Activated CD4-positive, alpha-beta T cell treated with anti-CD3 and anti-CD28 coated beads for 36 hours (primary cell): ENCODE data around the gene DMBT1. TPM values are rescaled to one million over a fixed set of nuclear protein-coding genes. Genes with fewer than 3 reads are reported as not detected.

Source experiments
- ATAC-seq: fragments of 200-7000 bp; cut with Tn5 transposase; one replicate; pipeline ENCODE4 v1.10.0; 2021; ENCODE audit warnings: mild to moderate bottlenecking, moderate library complexity
- CTCF ChIA-PET: fragments of 350-600 bp; sonication (Branson Sonifier 250); formaldehyde crosslinking; loops from one replicate; lab custom pipeline; 2021; ENCODE audit warnings: antibody characterized with exemption; lab: Charles Lee
- POLR2A ChIA-PET: fragments of 350-600 bp; sonication (Branson Sonifier 250); formaldehyde crosslinking; loops from one replicate; lab custom pipeline; 2021; ENCODE audit warnings: antibody characterized with exemption, inconsistent platforms; lab: Charles Lee
- DNase-seq: peaks from one replicate; pipeline ENCODE4 v3.0.0-alpha.2; 2020
- H3K27ac Mint-ChIP-seq: one replicate; pipeline ENCODE4 v1.8.0; 2021; ENCODE audit warnings: mixed read lengths
- H3K27me3 Mint-ChIP-seq: one replicate; pipeline ENCODE4 v1.8.0; 2021; ENCODE audit warnings: mixed read lengths
- H3K36me3 Mint-ChIP-seq: one replicate; pipeline ENCODE4 v1.8.0; 2021; ENCODE audit warnings: low read depth, mixed read lengths
- H3K4me1 Mint-ChIP-seq: one replicate; pipeline ENCODE4 v1.8.0; 2021; ENCODE audit warnings: mixed read lengths
- H3K4me3 Mint-ChIP-seq: one replicate; pipeline ENCODE4 v1.8.0; 2021; ENCODE audit warnings: mild to moderate bottlenecking, moderate library complexity, mixed read lengths
- H3K9me3 Mint-ChIP-seq: one replicate; pipeline ENCODE4 v1.8.0; 2021; ENCODE audit warnings: low read depth, mixed read lengths
- intact Hi-C, 2 experiments: fragments of 100-400 bp; cut with DNase I in 1 of 2; cut with micrococcal nuclease in 1 of 2; formaldehyde crosslinking; loops; one replicate each; pipeline versions ENCODE4 v1.14.2 to v1.15.1; 2022 to 2024; cut with DNase I, micrococcal nuclease
- total RNA-seq, 2 experiments: library from RNA; stranded (reverse); gene quantifications; one replicate each; pipeline ENCODE4 v1.2.3, GENCODE V29; 2021

DMBT1 gene
- total RNA-seq, 2 experiments from 2014 or later, result not detected

DNA sequence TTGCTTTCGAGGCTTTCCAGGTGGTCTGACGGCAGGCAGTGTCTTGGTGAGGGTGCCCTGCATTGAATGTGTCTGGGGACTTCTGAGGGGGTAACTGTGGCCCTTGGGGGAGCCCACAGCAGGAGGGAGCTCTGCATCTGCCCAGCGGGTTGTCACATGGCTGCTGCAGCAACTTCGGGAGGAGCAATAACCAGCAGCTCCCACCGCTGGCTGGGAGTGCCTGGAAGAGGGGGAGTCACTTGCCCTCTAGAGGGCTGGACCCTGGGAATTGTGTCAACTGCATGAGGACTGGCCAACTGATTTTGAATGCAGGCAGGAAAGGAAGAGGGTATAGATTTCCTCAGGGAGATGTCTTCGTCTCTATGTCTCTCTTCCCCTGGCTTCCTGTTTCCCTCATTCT lies 112.7 kb downstream of the DMBT1 start:
- intact Hi-C loops, result no loop called here
- H3K27ac Mint-ChIP-seq, result no peak overlapping the region
- H3K9me3 Mint-ChIP-seq, result no peaks in the 10 kb centered on the region
- DNase-seq (no peak), ATAC-seq (no peak)
- POLR2A ChIA-PET, result no interaction called here
- H3K4me3 Mint-ChIP-seq, result no peak overlapping the region
- no peaks in the 10 kb centered on the region for H3K36me3 Mint-ChIP-seq
- CTCF ChIA-PET, result no interaction called here
- peaks cover 17% of the 10 kb centered on the region for H3K27me3 Mint-ChIP-seq
- H3K4me1 Mint-ChIP-seq, result no peaks in the 10 kb centered on the region

DNA sequence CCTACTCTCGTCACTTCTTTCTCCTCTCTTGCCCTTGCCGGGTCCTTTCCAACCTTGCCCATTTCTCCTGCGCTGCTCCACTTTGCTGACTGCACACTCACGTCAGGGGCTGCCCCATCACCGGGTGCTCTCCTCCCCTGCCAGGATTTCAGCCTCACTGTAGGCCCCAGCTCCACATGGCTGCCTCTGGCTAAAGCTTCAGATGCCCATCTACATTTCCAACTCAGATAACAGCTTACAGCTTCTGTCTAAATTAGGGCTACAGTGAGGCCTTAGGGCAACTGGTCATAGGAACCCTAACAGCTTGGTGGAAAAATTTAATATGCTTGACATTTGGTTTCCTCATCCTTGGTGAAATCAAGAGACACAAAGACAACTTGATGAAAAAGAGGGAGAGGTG lies 113.2 kb downstream of the DMBT1 start:
- Mint-ChIP-seq H3K4me3 (no peak overlapping the region), H3K27ac (no peak overlapping the region), H3K4me1 (no peaks in the 10 kb centered on the region), H3K9me3 (no peaks in the 10 kb centered on the region), H3K27me3 (peaks cover 21% of the 10 kb centered on the region), H3K36me3 (no peaks in the 10 kb centered on the region)
- no peak for ATAC-seq
- CTCF ChIA-PET, result interaction anchor here (1.0 to 1.4 kb wide), 2 partner anchors 25 to 30 kb away, joined by 3 to 6 read pairs; no protein-coding TSS in a partner anchor
- intact Hi-C loops, result no loop called here
- POLR2A ChIA-PET, result no interaction called here
- no peak for DNase-seq

DNA sequence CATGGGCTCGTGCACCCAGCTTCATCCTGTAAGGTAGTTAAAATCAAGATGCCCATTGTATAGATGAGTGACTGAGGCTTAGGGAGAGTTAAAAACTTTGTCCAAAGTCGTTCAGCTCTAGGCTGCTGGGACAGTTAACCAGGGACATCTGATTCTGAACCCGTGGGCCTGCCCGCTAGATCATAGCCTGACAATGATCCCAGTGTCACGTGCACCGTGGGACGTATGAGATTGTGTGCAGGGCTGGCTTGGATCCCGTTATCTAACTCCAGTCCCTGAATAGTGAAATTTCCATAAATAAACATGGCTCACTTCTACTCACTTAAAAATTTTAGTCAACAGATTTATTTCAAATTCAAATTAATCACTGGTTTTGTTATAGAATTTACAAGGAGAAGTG lies 114.2 kb downstream of the DMBT1 start:
- no peak overlapping the region for H3K4me3 Mint-ChIP-seq
- no peaks in the 10 kb centered on the region for H3K4me1 Mint-ChIP-seq
- H3K36me3 Mint-ChIP-seq, result no peaks in the 10 kb centered on the region
- POLR2A ChIA-PET, result no interaction called here
- DNase-seq (no peak), ATAC-seq (no peak)
- CTCF ChIA-PET, result interaction anchor here (1.0 to 1.4 kb wide), 2 partner anchors 26 to 29 kb away, joined by 3 to 6 read pairs; no protein-coding TSS in a partner anchor
- peaks cover 22% of the 10 kb centered on the region for H3K27me3 Mint-ChIP-seq
- H3K9me3 Mint-ChIP-seq, result no peaks in the 10 kb centered on the region
- intact Hi-C loops, result no loop called here
- H3K27ac Mint-ChIP-seq, result no peak overlapping the region

DNA sequence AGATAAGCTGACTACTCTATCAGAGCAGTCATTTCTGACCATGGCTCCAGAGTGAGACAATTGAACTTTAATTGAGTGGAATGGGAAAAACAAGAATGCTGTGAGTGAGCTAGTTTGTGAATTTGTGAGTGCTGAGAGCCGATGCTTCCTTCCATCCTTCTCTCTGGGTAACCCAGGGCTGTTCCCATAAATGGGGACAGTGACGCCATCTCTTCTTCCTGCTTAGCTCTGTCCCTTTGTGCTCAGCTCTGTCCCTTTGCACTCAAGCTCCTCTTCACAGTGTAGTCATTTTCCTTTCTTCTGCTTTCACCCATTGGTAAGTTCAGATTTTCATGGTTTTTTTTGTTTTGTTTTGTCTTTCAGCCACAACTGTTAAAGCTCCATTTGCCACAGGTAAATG lies 114.7 kb downstream of the DMBT1 start:
- DNase-seq (no peak), ATAC-seq (no peak)
- no peaks in the 10 kb centered on the region for H3K36me3 Mint-ChIP-seq
- intact Hi-C loops, result no loop called here
- H3K27me3 Mint-ChIP-seq, result peaks cover 22% of the 10 kb centered on the region
- CTCF ChIA-PET, result interaction anchor here (1.4 kb wide), 1 partner anchor 27 kb away, joined by 6 read pairs; no protein-coding TSS in a partner anchor
- H3K4me1 Mint-ChIP-seq, result no peaks in the 10 kb centered on the region
- POLR2A ChIA-PET, result no interaction called here
- no peak overlapping the region for H3K27ac Mint-ChIP-seq
- H3K9me3 Mint-ChIP-seq, result no peaks in the 10 kb centered on the region
- no peak overlapping the region for H3K4me3 Mint-ChIP-seq

DNA sequence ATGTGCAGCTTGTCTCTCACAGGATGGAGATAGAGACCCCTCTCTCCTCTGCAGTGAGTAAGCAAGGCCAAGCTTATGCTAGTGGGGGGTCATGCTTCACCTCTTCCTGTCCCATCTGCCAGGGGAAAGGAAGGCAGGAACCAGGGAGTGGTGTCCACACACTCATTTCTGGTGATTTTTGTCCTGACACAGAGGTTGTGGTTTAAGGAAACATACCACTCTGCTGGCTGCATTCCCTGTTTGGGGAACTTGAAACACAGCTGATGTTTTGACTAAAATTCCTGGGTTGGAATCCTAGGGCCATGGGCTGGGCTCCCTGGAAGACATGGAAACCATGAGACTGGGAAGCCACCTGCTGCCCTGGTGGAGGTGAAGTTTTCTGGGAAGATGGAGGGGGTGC lies 117.7 kb downstream of the DMBT1 start:
- H3K4me1 Mint-ChIP-seq, result no peaks in the 10 kb centered on the region
- intact Hi-C loops, result no loop called here
- ChIA-PET CTCF (interaction anchor here (0.6 kb wide), 1 partner anchor 1914 kb away, joined by 3 read pairs; no protein-coding TSS in a partner anchor), POLR2A (no interaction called here)
- no peak overlapping the region for H3K4me3 Mint-ChIP-seq
- H3K9me3 Mint-ChIP-seq, result no peaks in the 10 kb centered on the region
- peaks cover 18% of the 10 kb centered on the region for H3K27me3 Mint-ChIP-seq
- no peak for ATAC-seq
- H3K36me3 Mint-ChIP-seq, result no peaks in the 10 kb centered on the region
- DNase-seq, result no peak
- H3K27ac Mint-ChIP-seq, result no peak overlapping the region

DNA sequence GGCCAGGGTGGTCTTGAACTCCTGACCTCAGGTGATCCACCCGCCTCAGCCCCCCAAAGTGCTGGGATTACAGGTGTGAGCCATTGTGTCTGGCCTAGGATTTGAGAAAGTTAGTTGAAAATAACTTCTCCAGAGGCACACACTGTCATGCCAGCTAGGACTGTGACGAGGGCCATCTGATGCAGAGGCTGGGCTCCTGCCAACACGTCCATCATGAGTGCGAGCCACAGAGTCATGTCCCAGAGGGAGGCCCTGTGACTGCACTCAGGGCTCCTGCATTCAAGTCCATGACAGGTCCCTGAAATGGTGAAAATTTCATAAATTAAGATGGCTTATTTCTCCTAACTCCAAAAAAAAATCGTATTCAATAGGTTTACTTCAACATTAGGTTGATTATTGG lies 122.0 kb downstream of the DMBT1 start:
- ATAC-seq (no peak), DNase-seq (no peak)
- CTCF ChIA-PET, result no interaction called here
- H3K4me1 Mint-ChIP-seq, result no peaks in the 10 kb centered on the region
- no peaks in the 10 kb centered on the region for H3K9me3 Mint-ChIP-seq
- intact Hi-C loops, result no loop called here
- no peak overlapping the region for H3K4me3 Mint-ChIP-seq
- POLR2A ChIA-PET, result no interaction called here
- H3K36me3 Mint-ChIP-seq, result no peaks in the 10 kb centered on the region
- H3K27ac Mint-ChIP-seq, result no peak overlapping the region
- H3K27me3 Mint-ChIP-seq, result peaks cover 23% of the 10 kb centered on the region

DNA sequence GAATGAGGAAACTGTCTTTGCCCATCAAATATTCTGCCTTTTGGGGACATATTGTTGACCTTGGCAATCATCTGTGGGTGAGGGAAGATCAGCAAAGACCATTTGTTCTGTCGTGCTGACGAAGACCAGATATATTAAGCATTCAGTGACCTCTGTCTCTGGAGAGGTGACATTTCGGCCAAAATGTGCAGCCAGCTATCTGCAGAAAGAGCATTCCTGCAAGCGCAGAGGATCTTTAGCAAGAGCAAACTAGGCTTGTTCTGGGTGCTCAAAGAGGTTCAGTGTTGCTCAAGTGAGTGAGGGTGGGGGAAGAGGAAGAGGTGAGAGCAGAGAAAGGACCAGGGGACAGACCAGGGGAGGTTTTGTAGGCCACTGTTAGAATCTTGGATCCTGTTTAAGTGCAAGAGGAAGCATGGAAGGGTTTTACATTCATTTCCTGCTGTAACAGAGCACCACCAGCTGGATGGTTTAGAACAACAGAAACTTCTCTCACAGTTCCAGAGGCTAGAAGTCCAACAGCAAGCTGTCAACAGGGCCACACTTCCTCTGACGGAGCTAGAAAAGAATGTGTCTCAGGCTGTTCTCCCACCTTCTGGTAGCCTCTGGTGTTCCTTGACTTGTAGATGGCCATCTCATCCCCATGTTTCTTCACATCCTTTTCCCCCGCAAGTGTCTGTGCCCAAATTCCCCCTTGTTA lies 127.9 kb downstream of the DMBT1 start:
- ATAC-seq, result no peak
- Mint-ChIP-seq H3K9me3 (no peaks in the 10 kb centered on the region), H3K27ac (no peak overlapping the region), H3K4me1 (no peaks in the 10 kb centered on the region), H3K4me3 (no peak overlapping the region), H3K27me3 (peaks cover 27% of the 10 kb centered on the region), H3K36me3 (no peaks in the 10 kb centered on the region)
- ChIA-PET CTCF (interaction anchor here (0.6 to 1.2 kb wide), 2 partner anchors 42 to 385 kb away, joined by 3 read pairs; no protein-coding TSS in a partner anchor), POLR2A (no interaction called here)
- no peak for DNase-seq
- intact Hi-C loops, result no loop called here

DNA sequence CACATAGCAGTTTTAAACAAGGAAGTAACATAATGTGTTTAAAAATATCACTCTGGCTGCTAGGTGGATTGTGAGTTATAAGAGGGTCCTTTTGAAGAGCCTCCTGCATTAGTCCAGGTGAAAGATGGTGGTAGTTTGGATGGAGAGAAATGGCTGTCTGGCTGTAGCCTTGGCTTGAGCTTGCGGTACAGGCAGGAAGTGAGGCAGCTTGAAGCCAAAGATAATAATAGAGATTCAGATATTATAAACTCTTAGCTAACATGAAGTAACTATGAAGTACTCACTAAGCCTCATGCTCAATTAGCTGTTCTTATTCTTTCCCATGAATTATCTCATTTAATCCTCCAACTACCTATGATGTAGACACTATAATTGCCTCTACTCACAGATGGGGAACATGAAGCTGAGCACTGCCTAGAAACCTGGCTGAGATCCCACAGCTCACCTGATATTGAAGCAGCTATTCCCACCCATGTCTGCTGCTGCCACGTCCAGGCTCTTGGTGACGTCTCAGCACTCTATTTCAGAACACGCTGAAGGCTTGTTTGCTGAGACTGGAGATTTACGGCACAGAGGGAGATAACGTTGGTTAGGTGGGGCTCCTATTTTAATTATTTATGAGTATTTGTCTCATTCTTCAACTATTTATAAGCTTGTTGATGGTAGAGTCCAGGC lies 128.7 kb downstream of the DMBT1 start:
- ChIA-PET CTCF (interaction anchor here (0.6 to 1.2 kb wide), 4 partner anchors 43 to 1670 kb away, joined by 3 read pairs; no protein-coding TSS in a partner anchor), POLR2A (no interaction called here)
- DNase-seq, result no peak

DNA sequence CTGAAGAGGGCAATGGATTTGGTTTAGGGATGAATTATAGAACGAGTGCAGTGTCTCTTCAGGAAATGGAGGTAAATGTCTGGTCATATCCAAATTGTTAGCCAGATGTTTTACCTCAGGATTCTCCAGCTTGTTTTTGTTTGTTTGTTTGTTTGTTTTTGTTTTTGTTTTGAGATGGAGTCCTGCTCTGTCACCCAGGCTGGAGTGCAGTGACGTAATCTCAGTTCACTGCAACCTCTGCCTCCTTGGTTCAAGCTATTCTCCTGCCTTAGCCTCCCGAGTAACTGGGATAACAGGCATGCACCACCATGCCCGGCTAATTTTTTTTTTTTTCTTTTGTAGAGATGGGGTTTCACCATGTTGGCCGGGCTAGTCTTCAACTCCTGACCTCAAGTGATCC lies 132.2 kb downstream of the DMBT1 start:
- Mint-ChIP-seq H3K4me1 (no peaks in the 10 kb centered on the region), H3K4me3 (no peak overlapping the region), H3K36me3 (no peaks in the 10 kb centered on the region), H3K9me3 (no peaks in the 10 kb centered on the region), H3K27ac (no peak overlapping the region), H3K27me3 (peaks cover 15% of the 10 kb centered on the region)
- no peak for ATAC-seq
- CTCF ChIA-PET, result no interaction called here
- DNase-seq, result no peak
- POLR2A ChIA-PET, result no interaction called here
- intact Hi-C loops, result no loop called here

More for the DNA sequence above, 128.7 kb downstream of the DMBT1 start:
- peaks cover 26% of the 10 kb centered on the region for H3K27me3 Mint-ChIP-seq
- H3K27ac Mint-ChIP-seq, result no peak overlapping the region
- H3K4me3 Mint-ChIP-seq, result no peak overlapping the region
- no peak for ATAC-seq
- intact Hi-C loops, result no loop called here
- H3K9me3 Mint-ChIP-seq, result no peaks in the 10 kb centered on the region
- H3K36me3 Mint-ChIP-seq, result no peaks in the 10 kb centered on the region
- H3K4me1 Mint-ChIP-seq, result no peaks in the 10 kb centered on the region

Other genes with a start within 250 kb of the DMBT1 start
- gene PLEKHA1, start 186.0 kb upstream of the DMBT1 start, total RNA-seq, result 10 to 100 TPM in 1 of 2 experiments, 1 to 10 TPM in 1; 7.7 to 11.7 TPM
- gene ARMS2, start 106.1 kb upstream of the DMBT1 start, total RNA-seq, result not detected
- gene HTRA1, start 99.2 kb upstream of the DMBT1 start, total RNA-seq, result not detected
- gene C10orf120, start 139.1 kb downstream of the DMBT1 start, total RNA-seq, result not detected